GM19328 (cell line): ENCODE measurements around the gene EMP2.
"Not testable (repeated sequence)": the region's sequence is repeated elsewhere in the genome, so short reads cannot be mapped to it uniquely, and the experiment has no call there.

Experiments used
- ATAC-seq: cut with Tn5 transposase; IDR thresholded peaks from one replicate; pipeline ENCODE4 v1.9.1; 2021; ENCODE audit warnings: mild to moderate bottlenecking, moderate library complexity; ENCODE audit not compliant: unreplicated experiment

EMP2 gene

GRCh38 chr16:10525214-10525825 is 55.1 kb downstream of the EMP2 start:
- ATAC-seq, result no peak

GRCh38 chr16:10522966-10523365 is 57.4 kb downstream of the EMP2 start:
- no peak for ATAC-seq

GRCh38 chr16:10521681-10522274 is 58.6 kb downstream of the EMP2 start:
- no peak for ATAC-seq

DNA sequence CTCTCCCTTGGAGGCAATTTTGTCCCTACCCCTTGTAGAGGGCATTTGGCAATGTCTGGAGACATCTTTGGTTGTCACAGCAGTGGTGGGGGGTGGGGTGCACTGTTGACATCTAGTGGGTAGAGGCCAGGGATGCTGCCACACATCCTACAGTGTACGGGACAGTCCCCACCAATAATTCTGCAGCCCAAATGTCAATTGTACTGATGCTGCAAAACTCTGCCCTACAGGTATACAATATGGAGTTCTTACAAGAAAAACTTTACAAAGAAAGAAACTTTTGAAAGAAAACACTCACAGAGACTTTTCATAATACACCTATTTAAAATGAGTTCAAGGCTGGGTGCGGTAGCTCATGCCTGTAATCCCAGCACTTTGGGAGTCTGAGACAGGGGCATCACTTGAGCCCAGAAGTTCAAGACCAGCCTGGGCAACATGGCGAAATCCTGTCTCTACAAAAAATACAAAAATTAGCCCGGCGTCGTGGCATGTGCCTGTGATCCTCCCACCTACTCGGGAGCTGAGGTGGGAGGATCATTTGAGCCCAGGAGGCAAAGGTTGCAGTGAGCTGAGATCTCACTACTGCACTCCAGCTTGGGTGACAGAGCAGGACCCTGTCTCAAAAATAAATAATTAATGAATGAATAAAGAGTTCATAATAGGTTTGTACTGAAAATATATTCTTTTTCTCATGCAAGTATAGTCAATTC is 59.4 kb downstream of the EMP2 start:
- ATAC-seq, result no peak

DNA sequence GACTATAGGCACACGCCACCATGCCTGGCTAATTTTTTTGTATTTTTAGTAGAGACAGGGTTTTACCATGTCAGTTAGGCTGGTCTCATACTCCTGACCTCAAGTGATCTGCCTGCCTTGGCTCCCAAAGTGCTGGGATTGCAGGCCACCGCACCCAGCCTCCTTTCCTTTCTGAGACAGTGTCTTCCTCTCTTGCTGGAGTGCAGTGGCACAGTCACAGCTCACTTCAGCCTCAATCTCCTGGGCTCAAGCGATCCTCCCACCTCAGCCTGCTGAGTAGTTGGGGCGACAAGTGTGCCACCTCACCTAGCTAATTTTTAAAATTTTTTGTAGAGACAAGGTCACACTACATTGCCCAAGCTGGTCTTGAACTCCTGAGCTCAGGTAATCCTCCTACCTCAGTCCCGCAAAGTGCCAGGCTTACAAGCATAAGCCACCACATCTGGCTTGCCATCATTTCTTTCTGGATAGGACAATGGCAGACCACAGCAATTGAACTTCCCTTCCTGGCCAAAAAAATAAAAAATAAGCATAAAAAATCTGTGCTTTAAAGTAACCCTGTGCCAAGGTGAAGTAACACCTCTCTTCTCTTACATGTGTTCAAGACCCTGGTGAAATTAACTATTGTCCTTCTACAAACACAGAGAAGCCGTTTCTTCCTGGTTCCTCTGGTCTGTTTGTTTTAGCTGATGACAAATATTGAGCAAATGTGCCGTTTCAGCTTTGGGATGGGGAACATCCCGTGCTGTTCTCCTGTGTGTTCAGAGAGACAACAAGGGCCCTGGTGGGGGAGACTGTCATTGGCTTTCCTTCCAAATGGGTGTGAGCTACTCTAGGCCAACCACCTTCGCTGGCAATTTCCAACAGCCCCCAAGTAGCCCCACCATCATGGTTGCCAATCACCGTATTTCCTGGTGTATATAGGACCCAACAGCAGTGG is 60.2 kb downstream of the EMP2 start:
- no peak for ATAC-seq

DNA sequence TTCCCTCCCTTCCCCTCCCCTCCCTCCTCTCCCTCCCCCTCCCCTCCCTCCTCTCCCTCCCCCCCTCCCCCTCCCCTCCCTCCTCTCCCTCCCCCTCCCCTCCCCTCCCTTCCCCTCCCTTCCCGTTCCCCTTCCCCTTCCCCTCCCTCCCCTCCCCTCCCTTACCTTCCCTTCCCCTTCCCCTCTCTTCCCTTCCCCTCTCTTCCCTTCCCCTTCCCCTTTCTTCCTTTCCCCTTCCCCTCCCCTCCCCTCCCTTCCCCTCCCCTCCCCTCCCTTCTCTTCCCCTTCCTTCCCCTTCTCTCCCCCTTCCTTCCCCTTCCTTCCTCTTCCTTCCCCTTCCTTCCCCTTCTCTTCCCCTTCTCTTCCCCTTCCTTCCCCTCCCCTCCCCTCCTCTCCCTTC is 61.1 kb downstream of the EMP2 start:
- no peak for ATAC-seq

DNA sequence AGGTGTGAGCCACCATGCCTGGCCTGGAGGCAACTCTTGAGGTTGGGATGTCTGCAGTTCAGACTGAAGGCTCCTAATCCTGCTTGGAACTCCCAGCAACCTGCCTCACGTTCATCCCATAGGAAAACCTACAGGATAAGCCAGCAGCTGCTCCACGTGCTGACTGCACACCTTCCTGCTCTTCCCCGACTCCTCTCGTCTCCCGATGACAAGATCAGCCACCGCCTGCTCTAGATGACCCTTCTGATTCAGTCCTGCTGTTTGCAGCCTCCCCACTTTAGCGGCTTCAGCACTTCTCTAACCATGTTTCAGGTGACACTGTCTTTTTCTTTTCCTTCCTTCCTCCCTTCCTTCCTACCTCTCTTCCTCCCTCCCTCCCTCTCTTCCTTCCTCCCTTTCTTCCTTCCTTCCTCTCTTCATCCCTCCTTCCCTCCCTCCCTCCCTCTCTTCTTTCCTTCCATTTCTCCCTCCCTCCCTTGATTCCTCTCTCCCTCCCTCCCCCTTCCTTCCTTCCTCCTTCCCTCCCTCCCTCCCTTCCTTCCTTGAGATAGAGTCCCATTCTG is 61.8 kb downstream of the EMP2 start:
- ATAC-seq, result no peak

DNA sequence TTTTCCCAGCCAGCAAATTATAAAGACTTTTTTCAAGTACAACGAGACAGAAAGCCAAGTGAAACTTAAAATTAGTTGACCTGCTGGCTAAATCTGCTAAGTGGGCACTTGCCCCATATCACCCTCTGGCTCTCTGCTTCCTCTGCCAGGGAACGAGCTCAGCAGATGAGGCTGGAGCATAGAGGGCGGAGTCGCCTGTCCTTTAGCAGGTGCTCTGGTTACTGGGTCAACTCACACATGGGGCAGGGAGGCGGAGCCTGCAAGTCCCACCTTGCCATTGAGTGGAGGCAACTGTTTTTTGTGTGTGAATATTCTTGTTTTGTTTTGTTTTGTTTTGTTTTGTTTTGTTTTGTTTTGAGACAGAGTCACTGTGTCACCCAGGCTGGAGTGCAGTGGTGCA is 62.5 kb downstream of the EMP2 start:
- no peak for ATAC-seq

DNA sequence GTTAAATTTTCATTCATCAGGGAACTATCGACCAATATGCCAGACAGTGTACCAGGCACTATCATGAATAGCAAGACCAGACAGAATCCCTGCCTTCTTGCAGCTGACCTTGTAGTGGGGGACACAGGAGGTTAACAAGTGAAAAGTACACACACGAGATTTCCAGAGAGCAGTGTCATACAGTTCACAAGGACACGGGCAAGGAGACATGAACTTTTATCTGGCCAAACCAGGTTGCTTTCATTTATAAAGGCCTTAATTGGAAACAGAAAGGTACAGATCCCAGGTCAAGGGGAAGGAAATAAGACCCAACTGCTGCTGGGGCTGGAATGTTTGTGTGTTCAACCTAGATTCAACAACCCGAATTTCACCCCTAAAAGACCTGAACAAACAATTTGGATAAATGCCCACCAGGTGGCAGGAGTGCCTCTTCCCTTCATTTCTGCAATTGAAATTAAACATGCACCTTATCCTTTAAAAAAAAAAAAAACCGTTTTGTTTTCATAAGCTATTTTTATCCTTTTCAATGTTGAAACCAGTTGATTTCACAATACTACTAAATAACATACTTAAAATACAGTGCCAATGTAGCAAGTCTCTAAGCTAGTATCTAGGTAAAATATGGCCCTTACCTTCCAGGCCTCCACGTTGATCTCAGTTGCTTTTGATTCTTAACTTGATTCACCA is 65.9 kb downstream of the EMP2 start:
- no peak for ATAC-seq

DNA sequence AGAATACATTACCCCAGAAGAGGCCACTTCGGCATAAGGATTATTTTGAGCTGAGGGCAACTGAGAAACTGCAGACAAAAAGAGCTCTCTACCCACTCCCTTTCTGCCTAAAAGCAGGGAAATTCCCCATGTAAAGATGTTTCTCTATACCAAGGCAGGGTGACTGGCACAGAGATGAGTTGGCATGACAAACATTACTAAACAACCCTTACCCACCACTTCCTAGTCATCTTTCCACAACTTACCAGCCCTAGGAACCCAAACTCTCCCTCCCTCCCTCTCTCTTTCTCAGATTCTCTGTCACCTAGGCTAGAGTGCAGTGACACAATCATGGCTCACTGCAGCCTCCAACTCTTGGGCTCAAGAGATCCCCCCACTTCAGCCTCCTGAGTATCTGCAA is 68.6 kb downstream of the EMP2 start:
- no peak for ATAC-seq

DNA sequence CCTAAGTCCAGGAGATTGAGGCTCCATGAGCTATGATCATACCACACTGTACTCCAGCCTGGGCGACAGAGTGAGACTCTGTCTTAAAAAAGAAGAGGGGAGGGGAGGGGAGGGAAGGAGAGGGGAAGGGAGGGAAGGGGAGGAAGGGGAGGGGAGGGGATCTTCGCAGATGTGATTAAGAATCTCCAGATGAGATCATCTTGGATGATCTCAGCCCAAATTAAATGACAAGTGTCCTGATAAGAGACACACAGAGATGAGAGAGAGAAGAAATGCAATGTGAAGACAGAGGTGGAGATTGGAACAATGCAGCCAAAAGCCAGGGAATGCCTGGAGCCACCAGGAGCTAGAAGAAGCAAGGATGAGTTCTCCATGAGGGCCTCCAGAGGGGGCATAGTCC is 70.1 kb downstream of the EMP2 start:
- no peak for ATAC-seq

- peak; percentile 58 for ATAC-seq
Observed at GRCh38 chr16:10509534-10510025, 70.8 kb downstream of the EMP2 start.

DNA sequence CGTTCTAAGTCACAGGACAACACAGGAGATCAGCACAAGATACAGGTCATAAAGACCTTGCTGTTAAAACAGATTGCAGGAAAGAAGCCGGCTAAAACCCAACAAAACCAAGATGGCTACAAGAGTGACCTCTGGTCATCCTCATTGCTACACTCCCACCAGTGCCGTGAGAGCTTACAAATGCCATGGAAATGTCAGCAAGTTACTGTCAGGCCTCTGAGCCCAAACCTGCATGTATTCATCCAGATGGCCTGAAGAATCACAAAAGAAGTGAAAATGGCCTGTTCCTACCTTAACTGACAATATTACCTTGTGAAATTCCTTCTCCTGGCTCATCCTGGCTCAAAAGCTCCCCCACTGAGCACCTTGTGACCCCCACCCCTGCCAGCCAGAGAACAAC is 75.1 kb downstream of the EMP2 start:
- not testable (repeated sequence) for ATAC-seq

DNA sequence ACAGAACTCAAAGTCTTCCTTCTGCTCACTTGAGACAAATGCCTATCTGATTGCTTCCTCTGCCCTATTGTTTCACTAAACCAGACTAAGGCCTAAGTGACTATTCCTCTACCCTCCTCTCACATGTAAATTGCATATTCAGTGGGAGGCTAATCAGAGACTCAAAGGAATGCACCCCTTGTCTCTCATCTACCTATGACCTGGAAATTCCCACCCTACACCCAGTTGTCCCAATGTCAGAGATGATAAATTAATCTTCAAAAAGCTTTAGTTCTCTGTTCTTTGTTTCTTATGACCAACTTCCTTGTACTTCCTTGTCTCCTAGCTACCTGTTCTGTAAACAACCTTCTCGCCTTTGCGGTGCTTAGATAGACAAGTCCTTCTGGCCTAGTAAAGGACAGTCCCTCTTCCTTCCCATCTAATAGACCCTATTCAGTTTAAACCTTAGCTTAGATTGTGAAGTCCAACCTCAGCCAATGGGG is 76.0 kb downstream of the EMP2 start:
- ATAC-seq, result no peak

DNA sequence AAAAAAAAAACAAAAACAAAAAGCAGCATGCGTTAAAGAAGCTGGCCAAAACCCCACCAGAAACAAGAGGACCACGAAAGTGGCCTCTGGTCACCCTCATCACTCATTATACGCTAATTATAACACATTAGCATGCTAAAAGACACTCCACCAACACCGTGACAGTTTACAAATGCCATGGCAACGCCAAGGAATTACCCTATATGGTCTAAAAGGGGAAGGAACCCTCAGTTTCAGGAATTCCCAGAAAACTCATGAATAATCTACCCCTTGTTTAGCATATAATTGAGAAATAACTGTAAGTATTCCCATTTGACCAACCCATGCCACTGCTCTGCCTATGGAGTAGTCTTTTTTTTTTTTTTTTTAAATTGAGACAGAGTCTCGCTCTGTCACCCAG is 77.6 kb downstream of the EMP2 start:
- ATAC-seq, result no peak

- no peak for ATAC-seq
Observed at GRCh38 chr16:10501016-10501607, 79.3 kb downstream of the EMP2 start.

- ATAC-seq, result no peak
Observed at GRCh38 chr16:10500582-10500981, 79.8 kb downstream of the EMP2 start.

DNA sequence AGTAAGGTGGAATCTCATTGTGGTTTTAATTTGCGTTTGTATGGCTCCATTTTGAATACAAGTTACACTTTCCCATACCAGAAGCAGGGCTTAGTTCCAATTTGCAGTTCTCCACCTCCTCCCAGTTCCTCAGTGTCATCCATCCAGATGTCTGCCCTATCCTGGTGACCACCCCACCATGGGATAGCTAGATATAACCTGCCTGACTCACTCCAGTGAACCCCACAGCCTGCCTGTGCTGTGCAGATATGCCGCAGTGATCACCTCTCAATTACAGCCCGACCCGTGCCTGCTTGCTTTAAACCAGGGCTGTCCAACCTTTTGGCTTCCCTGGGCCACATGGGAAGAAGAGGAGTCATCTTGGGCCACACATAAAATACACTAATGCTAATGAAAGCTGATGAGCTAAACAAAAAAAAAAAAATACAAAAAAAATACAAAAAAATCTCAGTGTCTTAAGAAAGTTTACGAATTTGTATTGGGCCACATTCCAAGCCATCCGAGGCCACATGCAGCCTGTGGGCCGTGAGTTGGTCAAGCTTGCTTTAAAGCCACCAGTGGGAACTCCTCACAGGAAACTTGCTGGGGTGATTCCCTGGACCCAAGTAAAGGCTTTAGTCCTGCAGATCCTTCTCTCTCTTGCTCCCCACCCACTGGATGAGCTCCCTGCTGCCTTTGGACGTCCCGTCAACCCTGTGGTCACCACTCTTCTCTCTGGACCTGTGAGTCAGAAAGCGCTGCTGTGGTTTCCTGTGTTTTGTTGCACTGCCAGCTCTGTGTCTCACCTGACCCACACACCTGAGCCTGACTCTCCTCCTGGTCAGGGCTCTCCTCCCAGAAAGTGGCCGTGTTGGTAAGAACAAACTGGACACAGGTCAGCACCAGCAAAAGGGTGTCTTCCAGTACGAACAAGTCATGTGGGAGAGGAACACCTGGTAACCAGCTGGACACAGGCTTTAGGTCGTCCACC is 83.0 kb downstream of the EMP2 start:
- ATAC-seq, result no peak

DNA sequence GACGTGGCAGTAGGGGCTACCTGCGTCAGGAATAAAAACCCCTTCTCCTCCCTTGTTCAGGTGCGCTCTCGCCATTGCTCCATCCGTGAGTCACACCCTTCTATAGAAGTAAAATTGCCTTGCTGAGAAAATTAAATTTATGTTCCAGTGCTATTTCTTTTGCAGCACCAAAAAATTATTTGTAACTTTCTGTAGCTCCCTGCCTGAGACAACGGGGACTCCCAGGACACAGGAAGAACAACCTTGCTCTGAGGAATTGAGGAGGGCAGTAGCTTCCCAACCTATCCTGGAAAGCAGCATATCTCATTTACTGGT is 85.4 kb downstream of the EMP2 start:
- ATAC-seq, result no peak
